IMR-90 (cell line): ENCODE measurements around the gene PRKAR2A. TPM values are rescaled to one million over a fixed set of nuclear protein-coding genes. Genes with fewer than 3 reads are reported as not detected.

Experiments
- BHLHE40 ChIP-seq: fragments of 150-350 bp; IDR thresholded peaks from 2 replicates; pipeline ENCODE4 v1.6.1; 2016; ENCODE audit warnings: mild to moderate bottlenecking, low read depth, low read length
- CEBPB ChIP-seq: IDR thresholded peaks from 2 replicates; pipeline ENCODE4 v1.6.1; 2012; ENCODE audit warnings: low read depth, low read length, improper control_type of control experiment
- MAZ ChIP-seq: IDR thresholded peaks from 2 replicates; pipeline ENCODE4 v1.6.1; 2012; ENCODE audit warnings: low read depth, mild to moderate bottlenecking, low read length, improper control_type of control experiment, moderate library complexity, borderline replicate concordance
- RCOR1 ChIP-seq: IDR thresholded peaks from 2 replicates; pipeline ENCODE4 v1.6.1; 2012; ENCODE audit warnings: mild to moderate bottlenecking, low read length, improper control_type of control experiment; ENCODE audit not compliant: insufficient replicate concordance
- RFX5 ChIP-seq: IDR thresholded peaks from 2 replicates; pipeline ENCODE4 v1.8.0; 2012; ENCODE audit warnings: low read depth, mild to moderate bottlenecking, low read length, moderate library complexity
- polyA plus RNA-seq, 3 experiments: library from polyadenylated mRNA; depleted of rRNA; stranded (reverse); fragments of >200 nt; gene quantifications; 2 replicates each; pipeline ENCODE4 v1.2.3, GENCODE V29; 2012; ENCODE audit warnings: low replicate concordance in 1 of 3
- total RNA-seq: library from RNA; depleted of rRNA; stranded (reverse); fragments of >200 nt; gene quantifications from 2 replicates; pipeline ENCODE4 v1.2.3, GENCODE V29; 2012
- TF ChIP-seq, protein P1 (sequence below): conservative IDR thresholded peaks from 2 replicates; pipeline ENCODE4 v1.5.1; 2012; ENCODE audit warnings: mild to moderate bottlenecking, low read depth, low read length, improper control_type of control experiment

The PRKAR2A gene
- total and polyA plus RNA-seq, 2 of the 4 experiments (the other 2 are of a cell fraction), result 11.3 to 48.2 TPM

DNA sequence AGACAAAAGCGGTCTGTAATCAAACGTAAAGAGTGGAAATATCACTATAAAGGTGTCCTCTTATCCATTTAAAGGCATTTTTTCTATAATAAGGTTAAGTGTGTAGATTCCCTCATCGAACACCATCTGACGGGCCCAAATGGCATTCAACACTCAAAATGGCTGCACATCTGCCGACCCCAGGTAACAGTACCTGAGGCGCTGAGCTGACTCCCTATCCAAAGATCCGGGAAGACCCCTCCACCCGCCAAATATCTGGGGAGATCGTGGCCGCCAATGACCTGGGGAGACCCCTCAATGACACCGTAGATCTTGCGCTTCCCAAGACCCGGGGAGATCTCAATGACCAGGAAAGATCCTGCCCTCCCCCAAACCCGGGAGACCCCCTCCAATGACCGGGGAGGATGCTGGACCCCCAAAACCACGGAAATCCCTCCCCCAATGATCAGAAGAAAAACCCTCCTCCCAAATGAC, 131.1 kb downstream of the PRKAR2A start (continued):
- TF ChIP-seq, protein P1, sequence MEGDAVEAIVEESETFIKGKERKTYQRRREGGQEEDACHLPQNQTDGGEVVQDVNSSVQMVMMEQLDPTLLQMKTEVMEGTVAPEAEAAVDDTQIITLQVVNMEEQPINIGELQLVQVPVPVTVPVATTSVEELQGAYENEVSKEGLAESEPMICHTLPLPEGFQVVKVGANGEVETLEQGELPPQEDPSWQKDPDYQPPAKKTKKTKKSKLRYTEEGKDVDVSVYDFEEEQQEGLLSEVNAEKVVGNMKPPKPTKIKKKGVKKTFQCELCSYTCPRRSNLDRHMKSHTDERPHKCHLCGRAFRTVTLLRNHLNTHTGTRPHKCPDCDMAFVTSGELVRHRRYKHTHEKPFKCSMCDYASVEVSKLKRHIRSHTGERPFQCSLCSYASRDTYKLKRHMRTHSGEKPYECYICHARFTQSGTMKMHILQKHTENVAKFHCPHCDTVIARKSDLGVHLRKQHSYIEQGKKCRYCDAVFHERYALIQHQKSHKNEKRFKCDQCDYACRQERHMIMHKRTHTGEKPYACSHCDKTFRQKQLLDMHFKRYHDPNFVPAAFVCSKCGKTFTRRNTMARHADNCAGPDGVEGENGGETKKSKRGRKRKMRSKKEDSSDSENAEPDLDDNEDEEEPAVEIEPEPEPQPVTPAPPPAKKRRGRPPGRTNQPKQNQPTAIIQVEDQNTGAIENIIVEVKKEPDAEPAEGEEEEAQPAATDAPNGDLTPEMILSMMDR, result no peak
- TF ChIP-seq BHLHE40 (no peak), CEBPB (no peak), RCOR1 (no peak), RFX5 (no peak), MAZ (no peak)
